ENCODE results near the gene PDCD6IP.
A peak's percentile ranks its signal among the peaks of the same experiment; 100 is the strongest.
"Not testable (repeated sequence)": the region's sequence is repeated elsewhere in the genome, so short reads cannot be mapped to it uniquely, and the experiment has no call there.

PDCD6IP gene

GRCh38 chr3:33821989-33822388, 23.6 kb downstream of the PDCD6IP start:
- Mint-ChIP-seq H3K27me3 (no peaks in the 10 kb centered on the region), H3K36me3 (ENCODE audit: low read depth) (peaks cover 68% of the 10 kb centered on the region), H3K27ac (no peak overlapping the region), H3K4me3 (no peak overlapping the region), H3K4me1 (ENCODE audit: low read depth) (no peaks in the 10 kb centered on the region), H3K9me3 (no peaks in the 10 kb centered on the region)

- peaks cover 70% of the 10 kb centered on the region for H3K36me3 Mint-ChIP-seq (ENCODE audit: low read depth)
- no peaks in the 10 kb centered on the region for H3K4me1 Mint-ChIP-seq (ENCODE audit: low read depth)
- H3K27ac Mint-ChIP-seq = no peak overlapping the region
- H3K27me3 Mint-ChIP-seq = no peaks in the 10 kb centered on the region
- H3K4me3 Mint-ChIP-seq = no peak overlapping the region
- H3K9me3 Mint-ChIP-seq = no peaks in the 10 kb centered on the region
These were observed 25.4 kb downstream of the PDCD6IP start for GRCh38 chr3:33823821-33824220.

- Mint-ChIP-seq H3K27ac (no peak overlapping the region), H3K27me3 (no peaks in the 10 kb centered on the region), H3K36me3 (ENCODE audit: low read depth) (peaks cover 66% of the 10 kb centered on the region), H3K9me3 (no peaks in the 10 kb centered on the region), H3K4me3 (no peak overlapping the region), H3K4me1 (ENCODE audit: low read depth) (no peaks in the 10 kb centered on the region)
These were observed 26.7 kb downstream of the PDCD6IP start for GRCh38 chr3:33825111-33825510.

- Mint-ChIP-seq H3K36me3 (ENCODE audit: low read depth) (peaks cover 68% of the 10 kb centered on the region), H3K9me3 (no peaks in the 10 kb centered on the region), H3K27me3 (no peaks in the 10 kb centered on the region), H3K4me3 (no peak overlapping the region), H3K27ac (no peak overlapping the region), H3K4me1 (ENCODE audit: low read depth) (peaks cover 8% of the 10 kb centered on the region)
These were observed 27.8 kb downstream of the PDCD6IP start for GRCh38 chr3:33826206-33826605.

GRCh38 chr3:33826688-33827087, 28.3 kb downstream of the PDCD6IP start:
- H3K27ac Mint-ChIP-seq = no peak overlapping the region
- no peak overlapping the region for H3K4me3 Mint-ChIP-seq
- H3K4me1 Mint-ChIP-seq (ENCODE audit: low read depth) = peaks cover 9% of the 10 kb centered on the region
- H3K9me3 Mint-ChIP-seq = no peaks in the 10 kb centered on the region
- H3K27me3 Mint-ChIP-seq = no peaks in the 10 kb centered on the region
- peaks cover 65% of the 10 kb centered on the region for H3K36me3 Mint-ChIP-seq (ENCODE audit: low read depth)

- H3K36me3 Mint-ChIP-seq (ENCODE audit: low read depth) = peaks cover 68% of the 10 kb centered on the region
- no peak overlapping the region for H3K4me3 Mint-ChIP-seq
- no peaks in the 10 kb centered on the region for H3K9me3 Mint-ChIP-seq
- peaks cover 25% of the 10 kb centered on the region for H3K4me1 Mint-ChIP-seq (ENCODE audit: low read depth)
- no peak overlapping the region for H3K27ac Mint-ChIP-seq
- H3K27me3 Mint-ChIP-seq = no peaks in the 10 kb centered on the region
These were observed 31.3 kb downstream of the PDCD6IP start for GRCh38 chr3:33829720-33830119.

GRCh38 chr3:33831053-33831452, 32.6 kb downstream of the PDCD6IP start:
- no peaks in the 10 kb centered on the region for H3K9me3 Mint-ChIP-seq
- H3K27ac Mint-ChIP-seq = no peak overlapping the region
- peaks cover 67% of the 10 kb centered on the region for H3K36me3 Mint-ChIP-seq (ENCODE audit: low read depth)
- no peak overlapping the region for H3K4me3 Mint-ChIP-seq
- no peaks in the 10 kb centered on the region for H3K27me3 Mint-ChIP-seq
- H3K4me1 Mint-ChIP-seq (ENCODE audit: low read depth) = peaks cover 25% of the 10 kb centered on the region

GRCh38 chr3:33833408-33834095, 35.1 kb downstream of the PDCD6IP start:
- peaks cover 25% of the 10 kb centered on the region for H3K4me1 Mint-ChIP-seq (ENCODE audit: low read depth)
- no peak overlapping the region for H3K4me3 Mint-ChIP-seq
- peak overlapping the region; percentile 54 for H3K27ac Mint-ChIP-seq
- no peaks in the 10 kb centered on the region for H3K27me3 Mint-ChIP-seq
- peaks cover 69% of the 10 kb centered on the region for H3K36me3 Mint-ChIP-seq (ENCODE audit: low read depth)
- H3K9me3 Mint-ChIP-seq = no peaks in the 10 kb centered on the region

- Mint-ChIP-seq H3K36me3 (ENCODE audit: low read depth) (peaks cover 69% of the 10 kb centered on the region), H3K4me1 (ENCODE audit: low read depth) (peaks cover 25% of the 10 kb centered on the region), H3K9me3 (no peaks in the 10 kb centered on the region), H3K27ac (peak overlapping the region; percentile 54), H3K27me3 (no peaks in the 10 kb centered on the region), H3K4me3 (no peak overlapping the region)
These were observed 35.6 kb downstream of the PDCD6IP start for GRCh38 chr3:33834096-33834453.

GRCh38 chr3:33837182-33837581, 38.8 kb downstream of the PDCD6IP start:
- H3K4me3 Mint-ChIP-seq, H3K27me3 Mint-ChIP-seq, H3K9me3 Mint-ChIP-seq, H3K27ac Mint-ChIP-seq: not testable (repeated sequence)
- H3K4me1 Mint-ChIP-seq (ENCODE audit: low read depth) = peaks cover 16% of the 10 kb centered on the region
- H3K36me3 Mint-ChIP-seq (ENCODE audit: low read depth) = peaks cover 73% of the 10 kb centered on the region

GRCh38 chr3:33839283-33839682, 40.9 kb downstream of the PDCD6IP start:
- Mint-ChIP-seq H3K4me1 (ENCODE audit: low read depth) (no peaks in the 10 kb centered on the region), H3K4me3 (no peak overlapping the region), H3K9me3 (no peaks in the 10 kb centered on the region), H3K27ac (no peak overlapping the region), H3K36me3 (ENCODE audit: low read depth) (peaks cover 64% of the 10 kb centered on the region), H3K27me3 (no peaks in the 10 kb centered on the region)

GRCh38 chr3:33840179-33840578, 41.7 kb downstream of the PDCD6IP start:
- no peak overlapping the region for H3K4me3 Mint-ChIP-seq
- H3K27ac Mint-ChIP-seq = no peak overlapping the region
- H3K36me3 Mint-ChIP-seq (ENCODE audit: low read depth) = peaks cover 60% of the 10 kb centered on the region
- H3K27me3 Mint-ChIP-seq = no peaks in the 10 kb centered on the region
- H3K9me3 Mint-ChIP-seq = no peaks in the 10 kb centered on the region
- H3K4me1 Mint-ChIP-seq (ENCODE audit: low read depth) = no peaks in the 10 kb centered on the region

- H3K27me3 Mint-ChIP-seq = no peaks in the 10 kb centered on the region
- peaks cover 56% of the 10 kb centered on the region for H3K4me1 Mint-ChIP-seq (ENCODE audit: low read depth)
- peak overlapping the region; percentile 68 for H3K27ac Mint-ChIP-seq
- no peaks in the 10 kb centered on the region for H3K9me3 Mint-ChIP-seq
- H3K4me3 Mint-ChIP-seq = no peak overlapping the region
- H3K36me3 Mint-ChIP-seq (ENCODE audit: low read depth) = peaks cover 59% of the 10 kb centered on the region
These were observed 50.4 kb downstream of the PDCD6IP start for GRCh38 chr3:33848624-33849347.

GRCh38 chr3:33850599-33850998, 52.2 kb downstream of the PDCD6IP start:
- H3K9me3 Mint-ChIP-seq, H3K4me3 Mint-ChIP-seq, H3K27me3 Mint-ChIP-seq: not testable (repeated sequence)
- H3K36me3 Mint-ChIP-seq (ENCODE audit: low read depth) = peaks cover 70% of the 10 kb centered on the region
- H3K27ac Mint-ChIP-seq = peak overlapping the region; percentile 76
- H3K4me1 Mint-ChIP-seq (ENCODE audit: low read depth) = peaks cover 73% of the 10 kb centered on the region

GRCh38 chr3:33855407-33855806, 57.0 kb downstream of the PDCD6IP start:
- not testable (repeated sequence) for H3K4me3 Mint-ChIP-seq, H3K27me3 Mint-ChIP-seq, H3K9me3 Mint-ChIP-seq
- Mint-ChIP-seq H3K36me3 (ENCODE audit: low read depth) (peaks cover 63% of the 10 kb centered on the region), H3K27ac (peak overlapping the region; percentile 78), H3K4me1 (ENCODE audit: low read depth) (peaks cover 39% of the 10 kb centered on the region)
